Medulla oblongata (tissue), 1 donor: Measurements from ENCODE around the gene DPEP2NB.
"Not testable (repeated sequence)": the region's sequence is repeated elsewhere in the genome, so short reads cannot be mapped to it uniquely, and the experiment has no call there.

Experiments
- DNase-seq: peaks from one replicate; pipeline ENCODE4 v3.0.0-alpha.2; 2015; ENCODE audit errors: extremely low spot score

The DPEP2NB gene

DNA sequence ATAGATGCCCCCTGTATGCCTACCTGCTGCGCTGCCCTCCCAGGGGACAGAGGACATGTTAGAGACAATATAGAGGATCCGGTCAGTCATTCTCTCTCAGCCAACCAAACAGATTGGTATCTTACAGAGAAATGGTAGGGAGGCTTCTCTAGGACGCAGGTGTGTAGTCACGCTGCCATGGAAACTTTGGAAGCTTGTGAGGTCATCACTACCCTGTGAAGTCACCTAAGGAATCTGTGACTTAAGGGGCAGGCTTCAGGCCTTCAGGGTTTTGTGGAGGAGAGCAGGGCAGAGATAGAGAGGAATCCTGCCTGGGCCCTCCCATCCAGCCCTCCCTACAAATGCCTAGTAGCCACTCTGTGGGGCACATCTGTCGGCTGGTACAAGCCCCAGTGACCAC, at the start of gene DPEP2NB:
DPEP2NB (minus strand) TSS at position 231 of the 400 bp plus-strand sequence; CDS start at position 90, 141 bp downstream.
- DNase-seq: no peak

GRCh38 chr16:68064791-68065365, 49.2 kb upstream of the DPEP2NB start:
- peak; percentile 77 for DNase-seq

DNA sequence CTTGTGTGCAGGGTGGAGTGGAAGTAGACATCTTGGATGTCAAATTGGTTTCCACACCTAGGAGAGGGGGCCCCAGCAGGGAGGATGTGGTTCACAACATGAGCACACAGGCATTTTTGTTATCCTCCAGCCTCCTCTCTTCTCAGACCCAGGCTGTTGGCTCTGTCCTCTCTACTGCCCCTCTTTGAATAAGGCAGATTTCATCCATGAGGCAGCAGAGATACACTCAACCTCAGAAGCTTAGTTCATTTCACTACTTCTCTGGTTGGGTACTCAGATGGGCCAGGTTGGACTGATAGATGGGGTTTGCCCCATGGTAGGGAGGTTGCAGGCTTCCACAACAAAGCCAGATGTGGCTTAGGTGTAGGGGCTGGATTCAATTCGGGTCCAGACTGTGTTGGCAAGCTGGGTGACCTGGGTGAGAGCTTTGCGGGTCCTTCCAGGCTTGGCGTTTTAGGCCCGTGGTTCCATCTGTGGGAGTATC, 47.2 kb upstream of the DPEP2NB start:
- DNase-seq: no peak

DNA sequence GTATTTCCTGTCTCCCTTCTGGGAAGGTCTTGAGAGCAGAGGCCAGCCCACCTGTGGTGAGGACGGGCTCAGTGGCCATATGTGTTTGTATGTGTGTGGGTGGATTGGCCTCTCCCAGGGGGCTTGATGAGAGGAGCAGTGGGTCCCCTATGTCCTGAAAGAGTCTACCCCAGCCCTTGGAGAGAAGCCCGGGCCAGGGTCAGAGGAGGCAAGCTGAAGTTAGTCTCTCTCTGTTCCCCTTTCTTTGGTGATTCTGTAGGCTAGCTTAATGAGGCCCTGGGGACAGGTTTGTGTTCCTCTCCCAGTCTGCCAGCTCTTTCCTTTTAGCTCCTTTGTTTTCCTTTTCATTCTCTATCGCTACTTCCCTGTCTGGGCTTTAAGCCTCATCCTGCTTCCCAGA, 45.7 kb upstream of the DPEP2NB start:
- DNase-seq: no peak

GRCh38 chr16:68059804-68060203, 44.1 kb upstream of the DPEP2NB start:
- DNase-seq: no peak

GRCh38 chr16:68055395-68055794, 39.7 kb upstream of the DPEP2NB start:
- no peak for DNase-seq

- DNase-seq: no peak
These were observed 33.7 kb upstream of the DPEP2NB start for GRCh38 chr16:68049449-68049848.

DNA sequence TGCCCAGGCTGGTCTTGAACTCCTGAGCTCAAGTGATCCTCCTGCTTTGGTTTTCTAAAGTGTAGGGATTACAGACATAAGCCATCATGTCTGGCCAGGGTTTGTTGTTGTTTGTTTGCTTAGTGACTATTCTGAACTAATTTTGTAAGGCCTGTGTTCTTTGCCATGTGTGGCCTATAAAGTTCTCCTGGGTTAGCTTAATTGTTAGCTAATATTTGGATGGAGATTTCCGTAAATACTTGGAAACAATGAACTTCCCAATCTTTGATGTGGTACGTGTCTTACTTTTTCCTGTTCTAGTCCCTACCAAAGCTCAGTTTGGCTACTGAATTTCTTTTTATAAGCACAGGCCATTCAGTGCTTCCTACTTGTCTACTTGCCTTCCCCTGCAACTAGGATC, 32.3 kb upstream of the DPEP2NB start:
- DNase-seq: no peak

GRCh38 chr16:68046106-68046505, 30.4 kb upstream of the DPEP2NB start:
- no peak for DNase-seq

GRCh38 chr16:68041783-68042182, 26.1 kb upstream of the DPEP2NB start:
- no peak for DNase-seq

GRCh38 chr16:68040506-68041288, 25.0 kb upstream of the DPEP2NB start:
- peak; percentile 79 for DNase-seq

DNA sequence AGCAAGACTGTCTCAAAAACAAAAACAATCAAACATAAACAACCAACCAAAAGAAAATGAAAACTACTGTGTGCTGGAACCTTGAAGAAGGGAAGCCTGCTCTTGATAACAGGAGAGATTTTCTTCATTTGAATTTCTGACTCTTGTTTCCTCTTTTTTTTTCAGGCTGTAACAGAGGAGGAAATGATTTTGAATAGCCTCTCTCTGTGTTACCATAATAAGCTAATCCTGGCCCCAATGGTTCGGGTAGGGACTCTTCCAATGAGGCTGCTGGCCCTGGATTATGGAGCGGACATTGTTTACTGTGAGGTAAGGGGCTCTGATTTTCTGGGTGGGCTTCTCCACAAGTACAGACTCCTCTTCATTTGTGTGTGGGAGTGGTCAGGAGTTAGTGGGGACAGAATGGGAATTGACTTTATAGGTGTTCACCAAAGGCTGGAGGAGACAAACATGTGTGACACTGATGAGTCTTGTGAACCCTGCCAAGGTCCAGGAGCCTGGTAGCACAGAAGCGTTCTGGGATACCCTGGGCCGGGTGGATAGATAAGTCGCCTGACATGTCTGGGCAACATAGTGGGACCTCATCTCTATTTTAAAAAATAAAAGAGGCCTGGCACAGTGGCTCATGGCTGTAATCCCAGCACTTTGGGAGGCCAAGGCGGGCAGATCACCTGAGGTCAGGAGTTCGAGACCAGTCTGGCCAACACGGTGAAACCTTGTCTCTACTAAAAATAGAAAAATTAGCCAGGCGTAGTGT, 22.3 kb upstream of the DPEP2NB start:
- peak; percentile 6 for DNase-seq

- DNase-seq: no peak
These were observed 19.5 kb upstream of the DPEP2NB start for GRCh38 chr16:68035227-68035626.

DNA sequence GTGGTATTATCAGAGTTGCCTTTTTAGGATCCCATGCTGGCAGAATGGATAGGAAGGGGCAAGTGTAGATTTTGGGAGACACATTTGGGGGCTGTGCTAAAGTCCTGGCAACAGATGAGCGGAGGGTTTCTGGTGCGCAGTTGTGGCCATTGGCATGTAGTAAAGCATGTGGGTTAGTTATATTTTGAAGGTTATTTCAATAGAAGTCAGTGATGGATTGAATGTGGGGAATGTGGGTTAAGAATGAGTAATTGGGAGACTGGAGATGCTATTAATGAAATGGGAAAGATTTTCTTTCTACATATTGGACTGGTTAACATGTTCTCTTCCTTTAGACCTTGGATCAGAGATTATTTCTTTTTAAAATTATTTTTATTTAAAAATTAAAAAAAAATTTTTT, 17.4 kb upstream of the DPEP2NB start:
- DNase-seq: no peak

- DNase-seq: no peak
These were observed 16.2 kb upstream of the DPEP2NB start for GRCh38 chr16:68031951-68032350.

- not testable (repeated sequence) for DNase-seq
These were observed 14.4 kb upstream of the DPEP2NB start for GRCh38 chr16:68030108-68030507.

DNA sequence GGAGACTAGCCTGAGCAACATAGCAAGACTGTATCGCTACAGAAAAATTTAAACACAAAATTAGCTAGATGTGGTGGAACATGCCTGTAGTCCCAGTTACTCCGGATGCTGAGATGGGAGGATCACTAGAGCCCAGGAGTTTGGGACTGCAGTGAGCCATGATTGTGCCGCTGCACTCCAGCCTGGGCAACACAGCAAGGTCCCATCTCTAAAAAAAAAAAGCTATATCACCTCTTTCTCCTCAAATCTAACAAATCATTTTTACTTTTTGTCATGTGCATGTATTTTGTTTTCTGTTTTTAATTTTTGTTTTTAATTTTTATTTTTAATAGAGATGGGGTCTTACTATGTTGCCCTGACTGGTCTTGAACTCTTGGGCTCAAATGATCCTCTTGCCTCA, 13.3 kb upstream of the DPEP2NB start:
- DNase-seq: no peak

DNA sequence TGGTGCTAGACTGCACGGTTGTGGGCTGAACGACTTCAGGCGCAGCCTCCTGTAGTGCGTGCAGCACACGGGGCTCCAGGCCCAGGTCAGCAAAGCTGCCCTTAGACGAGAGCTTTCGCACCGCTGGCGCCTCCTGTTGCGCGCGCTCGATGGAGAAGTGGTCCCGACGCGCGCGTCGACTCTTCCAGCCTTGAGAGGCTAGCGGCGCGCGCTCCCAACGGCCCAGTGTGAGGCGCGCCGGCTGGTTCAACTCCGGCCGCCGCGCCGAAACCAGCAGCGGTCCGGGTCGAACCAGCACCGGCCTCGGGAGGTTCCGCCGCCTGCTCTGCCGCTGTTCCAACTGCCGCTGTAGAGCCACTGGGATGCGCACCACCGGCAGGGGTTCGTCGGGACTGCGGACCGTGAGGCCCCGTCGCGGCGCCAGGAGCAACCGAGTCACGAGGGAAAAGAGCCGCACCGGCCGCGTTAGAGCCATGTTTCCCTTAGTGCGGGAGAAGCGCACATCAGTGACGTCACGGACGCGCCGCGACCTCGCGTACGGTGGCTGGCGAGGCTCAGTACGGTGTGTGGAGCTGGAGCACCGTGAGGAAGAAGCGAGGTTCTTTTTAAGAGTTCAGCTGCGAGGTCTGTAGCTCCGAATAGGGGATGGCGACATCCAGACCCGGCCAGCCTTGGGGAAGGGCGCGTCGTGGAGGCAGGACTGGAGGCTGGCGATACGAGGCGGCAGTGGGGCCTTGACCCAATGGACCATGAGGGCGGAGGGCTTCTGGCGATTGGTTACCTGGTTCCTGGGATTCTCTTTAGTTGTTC, 7.2 kb upstream of the DPEP2NB start, which contains the start of the genes DDX28 and DUS2:
DDX28 (minus strand) TSS at position 505 of the 810 bp plus-strand sequence; CDS start at position 475, 30 bp downstream.
DUS2 (plus strand) TSS at position 557 of the 810 bp plus-strand sequence. CDS start 14,740 bp downstream, outside the sequence.
- peak; percentile 91 for DNase-seq

- DNase-seq: no peak
These were observed 6.6 kb upstream of the DPEP2NB start for GRCh38 chr16:68022278-68022727.

- no peak for DNase-seq
These were observed 5.8 kb upstream of the DPEP2NB start for GRCh38 chr16:68021490-68021889.

DNA sequence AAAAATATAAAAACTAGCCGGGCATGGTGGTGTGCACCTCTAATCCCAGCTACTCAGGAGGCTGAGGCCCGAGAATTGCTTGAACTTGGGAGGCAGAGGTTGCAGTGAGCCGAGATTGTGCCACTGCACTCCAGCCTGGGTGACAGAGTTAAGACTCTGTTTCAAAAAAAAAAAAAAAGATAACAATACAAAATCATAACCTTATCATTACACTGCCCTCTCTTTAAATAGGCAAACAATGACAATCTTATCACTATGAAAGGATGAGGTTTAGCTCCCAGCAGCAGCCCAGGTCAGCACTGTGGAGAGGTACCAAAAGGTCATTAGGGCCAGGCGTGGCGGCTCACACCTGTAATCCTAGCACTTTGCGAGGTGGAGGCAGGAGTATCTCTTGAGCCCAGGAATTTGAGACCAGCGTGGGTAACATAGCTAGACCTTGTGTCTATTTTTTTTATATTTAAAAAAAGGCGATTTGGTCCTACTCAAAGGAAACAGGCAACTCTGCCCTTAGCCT, 3.5 kb upstream of the DPEP2NB start:
- no peak for DNase-seq
